Prostate gland (tissue), 2 donors: ENCODE results near the gene NUPR1. TPM values are rescaled to one million over a fixed set of nuclear protein-coding genes. Genes with fewer than 3 reads are reported as not detected.

Experiments
- DNase-seq: peaks from one replicate; pipeline ENCODE4 v3.0.0-alpha.2; 2019; ENCODE audit warnings: low spot score
- H3K27ac ChIP-seq, 2 donors: fragments of 200-600 bp; sonication (generic); 2 replicates each; pipeline ENCODE4 v1.5.1; 2017 to 2019
- H3K27me3 ChIP-seq: fragments of 200-600 bp; sonication (generic); replicated peaks from 2 replicates; pipeline ENCODE4 v1.5.1; 2019; ENCODE audit not compliant: insufficient read depth
- H3K36me3 ChIP-seq, 2 donors: fragments of 200-600 bp; sonication (generic); 1 replicate in 1 of 2; 2 replicates in 1 of 2; pipeline versions ENCODE4 v1.5.1 to v1.8.1; 2017 to 2019
- H3K4me1 ChIP-seq: fragments of 200-600 bp; sonication (generic); replicated peaks from 2 replicates; pipeline ENCODE4 v1.5.1; 2019
- H3K4me3 ChIP-seq, 2 donors: fragments of 200-600 bp; sonication (generic); 2 replicates each; pipeline ENCODE4 v1.5.1; 2017 to 2019
- H3K9me3 ChIP-seq: fragments of 200-600 bp; sonication (generic); 2 replicates; pipeline ENCODE4 v1.5.1; 2017
- CTCF ChIP-seq, 4 experiments: fragments of 200-600 bp in 2 of 4; fragments of 450-650 bp in 2 of 4; sonication (generic) in 2 of 4; IDR thresholded peaks; 1 replicate in 3 of 4; 2 replicates in 1 of 4; pipeline ENCODE4 v1.5.1; 2016 to 2019; ENCODE audit warnings: antibody characterized with exemption in 4 of 4, mild to moderate bottlenecking in 2 of 4, moderate library complexity in 2 of 4
- POLR2A ChIP-seq: fragments of 450-650 bp; IDR thresholded peaks from one replicate; pipeline ENCODE4 v1.6.1; 2016; ENCODE audit warnings: antibody characterized with exemption, mild to moderate bottlenecking
- POLR2AphosphoS5 ChIP-seq: sonication (generic); formaldehyde crosslinking; IDR thresholded peaks from one replicate; pipeline ENCODE4 v1.6.1; 2017; ENCODE audit warnings: antibody characterized with exemption
- WGBS: methylation state at CpG from one replicate; pipeline ENCODE4 v1.1.5; 2018; 5-methylcytosine and 5-hydroxymethylcytosine counted together
- intact Hi-C: fragments of 100-400 bp; cut with DNase I; formaldehyde crosslinking; loops from one replicate; pipeline ENCODE4 v1.14.2; 2022
- total RNA-seq, 2 donors: library from RNA; depleted of rRNA; stranded (reverse); fragments of >200 nt; gene quantifications; one replicate each; pipeline ENCODE4 v1.1.0, GENCODE V29; 2016

NUPR1 gene
- total RNA-seq, 2 donors from 2014 or later = 79.6 to 107 TPM

GRCh38 chr16:28498666-28499381 lies 40.0 kb downstream of the NUPR1 start:
- Histone ChIP-seq H3K9me3 (no peaks in the 10 kb centered on the region), H3K4me1 (no peaks in the 10 kb centered on the region), H3K27ac (no peak overlapping the region), H3K27me3 (no peaks in the 10 kb centered on the region), H3K4me3 (no peak overlapping the region), H3K36me3 (no peaks in the 10 kb centered on the region)
- 90% methylated on average over 15 of the region's 15 CpGs for WGBS
- no peak for DNase-seq
- TF ChIP-seq POLR2AphosphoS5 = no peak
- no peak for TF ChIP-seq POLR2A
- no peak for TF ChIP-seq CTCF (IDR thresholded peaks at IDR 0.05)
- intact Hi-C loops = loop anchor here (10.0 kb wide), 1 partner anchor 116 kb away; the partner anchor contains the start of gene SULT1A1

- TF ChIP-seq POLR2A (no peak), CTCF (IDR thresholded peaks at IDR 0.05) (no peak), POLR2AphosphoS5 (no peak)
- no peaks in the 10 kb centered on the region for H3K4me1 ChIP-seq
- DNase-seq = no peak
- H3K36me3 ChIP-seq = no peaks in the 10 kb centered on the region
- H3K9me3 ChIP-seq = no peaks in the 10 kb centered on the region
- no peak overlapping the region for H3K4me3 ChIP-seq
- intact Hi-C loops = loop anchor here (10.0 kb wide), 1 partner anchor 117 kb away; the partner anchor contains the start of gene SULT1A1
- H3K27me3 ChIP-seq = no peaks in the 10 kb centered on the region
- WGBS = 78% methylated on average over 24 of the region's 33 CpGs
- H3K27ac ChIP-seq = no peak overlapping the region
These were observed 40.7 kb downstream of the NUPR1 start for GRCh38 chr16:28497861-28498599.

GRCh38 chr16:28497386-28497785 lies 41.4 kb downstream of the NUPR1 start:
- intact Hi-C loops = loop anchor here (10.0 kb wide), 1 partner anchor 117 kb away; the partner anchor contains the start of gene SULT1A1
- TF ChIP-seq POLR2A (no peak), POLR2AphosphoS5 (no peak), CTCF (IDR thresholded peaks at IDR 0.05) (no peak)

GRCh38 chr16:28496844-28497243 lies 41.9 kb downstream of the NUPR1 start:
- Histone ChIP-seq H3K36me3 (no peaks in the 10 kb centered on the region), H3K27me3 (no peaks in the 10 kb centered on the region), H3K9me3 (no peaks in the 10 kb centered on the region), H3K4me3 (no peak overlapping the region), H3K4me1 (no peaks in the 10 kb centered on the region), H3K27ac (no peak overlapping the region)
- 85% methylated on average over 19 of the region's 19 CpGs for WGBS
- no peak for DNase-seq
- TF ChIP-seq POLR2AphosphoS5 = no peak
- no peak for TF ChIP-seq POLR2A
- no peak for TF ChIP-seq CTCF (IDR thresholded peaks at IDR 0.05)
- intact Hi-C loops = loop anchor here (10.0 kb wide), 1 partner anchor 118 kb away; the partner anchor contains the start of gene SULT1A1

More at GRCh38 chr16:28497386-28497785, 41.4 kb downstream of the NUPR1 start:
- no peaks in the 10 kb centered on the region for H3K27me3 ChIP-seq
- WGBS = 93% methylated on average over 9 of the region's 9 CpGs
- DNase-seq = no peak
- H3K4me3 ChIP-seq = no peak overlapping the region
- no peaks in the 10 kb centered on the region for H3K9me3 ChIP-seq
- no peak overlapping the region for H3K27ac ChIP-seq
- no peaks in the 10 kb centered on the region for H3K36me3 ChIP-seq
- no peaks in the 10 kb centered on the region for H3K4me1 ChIP-seq
